ENCODE data around the gene KCNK1.

Gene KCNK1

DNA sequence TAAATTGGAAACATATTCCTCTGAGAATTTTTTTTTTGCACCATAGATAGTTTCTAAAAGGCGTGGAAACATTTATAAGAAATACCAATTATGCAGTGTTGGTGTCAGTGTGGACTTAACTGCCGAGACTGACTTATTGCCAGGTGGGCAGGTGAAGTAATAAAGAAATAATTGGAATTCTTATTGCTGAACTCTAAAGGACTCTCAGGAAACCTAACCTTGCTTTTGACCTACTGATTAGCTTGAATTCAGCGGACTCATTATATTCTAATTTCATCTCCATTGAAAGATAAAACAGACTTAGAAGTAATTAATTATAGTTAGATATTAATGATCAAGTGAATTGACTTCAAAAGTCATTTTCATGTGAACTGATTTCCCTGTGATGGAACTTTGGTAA lies 26.3 kb downstream of the KCNK1 start:
- DNase-seq, result no peak

DNA sequence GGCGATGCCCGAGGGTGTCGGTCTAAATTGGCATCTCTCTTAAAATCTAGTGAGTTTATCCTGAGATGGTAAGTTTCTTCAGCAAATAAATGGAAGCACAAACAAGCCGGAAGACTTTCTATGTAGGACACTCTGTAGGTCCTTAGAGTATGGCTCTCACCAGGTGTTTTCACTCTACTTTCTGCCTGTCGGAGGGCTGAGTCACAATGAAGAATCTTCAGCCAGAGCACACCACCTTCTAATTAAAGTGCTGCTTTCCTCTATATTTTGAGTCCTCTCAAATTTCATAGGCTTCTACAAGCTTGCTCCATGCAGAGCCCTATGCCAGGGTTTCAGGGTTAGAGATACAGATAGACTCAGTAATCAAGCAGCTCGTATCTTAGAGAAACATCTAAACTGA lies 27.1 kb downstream of the KCNK1 start:
- DNase-seq, result no peak

DNA sequence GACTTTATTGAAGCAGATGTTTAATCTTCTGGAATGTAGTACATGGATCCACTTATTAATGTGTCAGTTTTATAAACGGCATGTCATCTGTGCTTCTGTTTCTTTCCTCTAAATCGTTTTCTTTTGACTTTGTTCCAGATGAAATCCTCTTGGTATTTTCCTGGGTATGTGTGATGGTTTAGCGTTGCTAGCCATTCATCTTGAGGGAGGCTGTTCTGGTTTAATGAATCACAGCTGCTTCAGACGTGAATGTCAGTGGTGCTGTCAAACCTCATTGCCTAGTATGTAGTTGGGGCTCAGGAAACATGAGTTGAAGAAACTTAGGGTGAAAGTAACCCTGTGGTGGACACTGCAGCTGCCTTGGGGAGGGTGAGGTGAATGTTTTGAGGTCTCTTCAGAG lies 33.2 kb downstream of the KCNK1 start:
- DNase-seq, result no peak

DNA sequence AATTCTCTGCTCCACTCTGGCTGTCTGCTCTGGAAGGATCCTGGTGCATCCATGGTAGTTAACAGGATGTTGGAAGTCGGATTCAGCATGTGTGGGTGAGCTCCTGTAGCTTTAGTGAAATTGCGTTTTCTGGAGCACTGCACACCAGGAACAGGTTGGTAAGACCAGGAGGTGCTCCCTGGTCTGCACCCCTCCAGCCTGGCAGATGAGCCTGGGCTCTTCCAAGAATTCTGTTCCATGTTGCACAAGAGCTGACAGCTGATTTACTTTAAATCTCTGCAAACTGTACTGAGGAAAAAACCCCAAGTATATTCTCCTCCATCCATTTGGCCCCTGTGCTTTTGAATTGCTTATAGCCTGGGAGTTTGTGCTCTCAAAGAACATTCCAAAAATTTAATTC lies 33.7 kb downstream of the KCNK1 start:
- no peak for DNase-seq

DNA sequence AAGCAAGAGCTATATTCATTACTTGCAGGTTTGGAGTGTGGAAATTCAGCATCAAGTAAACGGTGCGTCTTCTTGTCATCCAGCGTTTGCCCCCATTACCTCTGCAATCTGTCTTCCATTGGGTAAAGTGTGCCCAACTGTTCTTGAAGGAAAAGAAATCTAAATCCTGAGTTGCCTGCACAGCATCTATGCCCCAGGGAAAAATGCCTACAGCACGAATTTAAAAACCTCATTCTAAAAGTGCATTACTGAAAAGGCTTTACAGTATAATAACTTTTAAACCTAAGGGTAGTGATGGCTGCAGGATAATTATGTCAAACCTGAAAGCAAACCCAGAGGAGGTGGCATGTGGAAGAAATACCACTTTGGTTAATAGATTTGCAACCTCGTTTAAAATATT lies 37.2 kb downstream of the KCNK1 start:
- no peak for DNase-seq

DNA sequence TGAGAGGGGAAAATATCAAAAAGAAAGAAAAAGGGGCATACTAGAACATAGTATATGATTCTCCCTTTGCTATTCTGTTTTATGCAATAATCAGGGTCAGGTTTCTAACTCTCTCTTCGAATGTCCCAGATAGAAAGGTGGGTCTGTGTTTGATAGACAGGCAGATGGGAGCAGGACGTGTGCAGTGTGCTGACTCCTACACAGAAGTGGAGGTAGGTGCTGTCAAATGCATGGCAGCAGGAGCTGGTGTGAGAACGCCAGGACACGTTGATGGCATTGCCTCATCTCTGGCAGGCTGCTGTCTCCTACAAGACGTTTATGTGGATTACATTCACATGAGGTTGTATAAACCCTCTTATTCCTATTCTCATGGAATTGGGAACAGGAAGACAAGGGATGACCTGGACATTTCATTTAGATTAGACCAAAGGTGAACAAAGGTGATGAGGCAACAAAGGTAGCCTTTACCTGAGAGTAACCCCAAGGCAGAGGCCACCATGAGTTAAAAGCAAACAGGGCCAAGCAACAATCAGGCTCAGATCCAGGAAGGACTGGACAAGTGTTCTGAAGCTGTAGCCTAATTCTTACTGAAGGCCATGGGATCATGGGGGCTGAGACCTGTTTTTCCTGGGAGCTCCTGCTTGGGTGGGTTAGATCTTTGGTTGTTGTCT lies 37.8 kb downstream of the KCNK1 start:
- DNase-seq, result no peak

DNA sequence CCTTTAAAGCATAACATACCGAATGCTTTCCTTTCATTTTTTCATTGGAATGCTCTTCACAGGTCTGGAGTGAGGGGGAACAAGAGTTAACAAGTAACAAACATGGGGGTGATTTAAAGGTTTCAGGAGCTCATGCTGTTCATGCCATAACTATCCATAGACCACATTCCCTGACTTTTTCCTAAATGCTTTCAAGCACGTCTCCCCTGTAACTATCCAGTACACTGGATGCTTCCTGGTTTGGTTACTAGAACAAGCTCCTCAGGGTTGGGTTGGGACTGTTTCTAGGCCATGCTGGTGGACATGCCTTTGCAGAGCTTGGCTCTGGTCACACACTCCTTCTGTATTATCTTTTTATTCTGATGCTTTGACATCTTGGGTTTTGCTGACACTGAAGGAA lies 38.6 kb downstream of the KCNK1 start:
- DNase-seq, result no peak

DNA sequence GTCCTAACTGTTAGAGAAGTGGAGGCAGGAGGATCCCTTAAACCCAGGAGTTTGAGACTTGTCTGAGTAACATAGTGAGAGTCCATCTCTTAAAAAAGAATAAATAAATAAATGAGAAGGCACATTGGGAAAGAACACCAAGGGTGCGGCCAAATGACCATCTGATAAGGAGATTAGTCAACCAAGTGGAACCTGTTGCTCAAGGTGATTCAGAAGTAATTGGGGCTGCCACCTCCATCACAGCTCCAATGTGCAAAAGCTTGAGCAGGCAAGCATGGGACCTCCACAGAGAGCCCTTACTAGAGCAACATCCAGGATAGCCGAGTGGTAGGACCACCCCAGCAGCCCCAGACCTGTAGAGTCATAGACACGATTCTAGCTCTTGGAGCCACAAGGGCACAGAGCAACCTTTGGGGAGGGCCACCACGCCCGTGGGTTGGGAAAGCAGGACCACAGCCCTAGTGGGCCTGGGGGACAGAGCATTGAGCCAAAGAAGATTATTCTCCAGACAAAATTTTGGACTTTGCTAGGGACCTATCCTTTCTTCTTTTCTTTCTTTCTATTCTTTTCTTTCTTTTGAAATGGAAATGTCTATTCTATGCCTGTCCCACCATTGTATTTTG lies 40.9 kb downstream of the KCNK1 start:
- no peak for DNase-seq

DNA sequence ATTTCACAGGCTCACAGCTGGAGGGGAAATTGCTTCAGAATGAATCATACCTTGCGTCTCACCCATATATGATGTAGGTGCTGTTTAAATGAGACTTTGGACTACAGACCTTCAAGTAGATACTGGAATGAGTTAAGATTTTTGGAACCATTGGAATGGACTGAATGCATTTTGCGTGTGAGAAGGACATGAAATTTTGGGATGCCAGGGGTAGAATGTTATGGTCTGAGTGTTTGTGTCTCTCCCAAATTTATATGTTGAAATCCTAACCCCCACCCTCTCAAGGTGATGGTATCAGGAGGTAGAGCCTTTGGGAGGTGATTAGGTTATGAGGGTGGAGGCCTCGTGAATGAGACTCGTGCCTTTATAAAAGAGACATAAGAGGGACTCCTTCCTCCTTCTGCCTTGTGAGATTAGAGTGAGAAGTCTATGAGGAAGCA lies 41.4 kb downstream of the KCNK1 start:
- DNase-seq, result no peak

DNA sequence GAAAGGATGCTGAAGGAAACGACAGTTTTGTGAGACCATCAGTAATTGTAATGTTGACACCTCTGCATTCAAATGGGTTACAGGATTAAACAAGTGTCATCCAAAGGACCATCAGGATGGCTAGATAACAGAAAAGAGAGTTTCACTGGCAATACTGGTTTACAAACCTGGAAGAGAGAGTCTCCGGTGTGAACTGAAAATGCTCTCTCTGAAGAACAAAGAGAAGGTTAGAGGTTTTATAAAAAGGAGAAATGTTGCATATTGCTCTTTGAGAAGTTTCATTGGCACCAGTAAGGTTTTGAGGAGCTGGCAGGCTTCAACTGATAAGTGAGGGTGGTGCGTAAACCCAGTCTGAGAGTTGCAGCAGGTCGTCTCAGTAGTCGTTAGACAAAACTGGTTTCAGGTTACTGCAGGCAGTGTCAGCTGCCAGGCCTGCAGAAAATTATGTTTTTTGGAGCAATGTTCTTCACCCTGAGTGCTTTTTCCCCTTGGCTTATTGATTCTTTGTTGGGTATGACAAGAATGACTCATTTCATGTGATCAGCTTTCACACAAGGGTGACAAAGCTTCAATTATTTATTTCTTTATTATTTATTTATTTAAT lies 42.2 kb downstream of the KCNK1 start:
- no peak for DNase-seq

DNA sequence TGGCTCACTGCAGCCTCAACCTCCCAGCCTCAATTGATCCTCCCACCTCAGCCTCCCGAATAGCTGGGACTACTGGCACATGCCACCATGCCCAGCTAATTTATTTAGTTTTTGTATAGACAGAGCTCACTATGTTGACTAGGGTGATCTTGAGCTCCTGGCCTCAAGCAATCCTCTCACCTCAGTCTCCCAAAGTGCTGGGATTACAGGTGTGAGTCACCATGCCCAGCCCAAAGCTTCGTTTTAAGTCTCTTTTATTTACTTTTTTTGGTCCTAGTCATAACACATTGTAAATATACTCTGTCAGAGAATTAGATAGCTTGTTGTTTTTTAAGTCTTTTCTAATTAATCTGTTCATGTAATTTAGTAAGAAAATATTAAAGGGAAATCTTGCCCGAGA lies 42.8 kb downstream of the KCNK1 start:
- DNase-seq, result no peak

DNA sequence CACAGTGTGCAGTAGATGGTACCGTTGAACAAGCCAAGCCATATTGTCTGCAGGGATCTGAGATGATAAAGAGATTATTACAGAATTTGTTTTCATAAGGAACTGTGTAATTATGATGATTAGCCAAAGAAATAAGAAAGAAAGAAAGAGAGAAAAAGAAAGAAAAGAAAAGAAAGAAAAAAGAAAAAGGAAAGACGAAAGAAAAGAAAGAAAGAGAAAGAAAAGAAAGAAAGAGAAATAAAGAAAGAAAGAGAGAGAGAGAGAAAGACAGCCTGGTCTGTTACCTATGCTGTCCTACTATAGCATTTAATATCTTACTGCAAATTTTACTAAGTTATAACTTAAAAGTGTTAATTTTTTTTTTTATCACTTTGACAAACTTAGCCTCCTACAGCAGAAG lies 43.6 kb downstream of the KCNK1 start:
- no peak for DNase-seq

DNA sequence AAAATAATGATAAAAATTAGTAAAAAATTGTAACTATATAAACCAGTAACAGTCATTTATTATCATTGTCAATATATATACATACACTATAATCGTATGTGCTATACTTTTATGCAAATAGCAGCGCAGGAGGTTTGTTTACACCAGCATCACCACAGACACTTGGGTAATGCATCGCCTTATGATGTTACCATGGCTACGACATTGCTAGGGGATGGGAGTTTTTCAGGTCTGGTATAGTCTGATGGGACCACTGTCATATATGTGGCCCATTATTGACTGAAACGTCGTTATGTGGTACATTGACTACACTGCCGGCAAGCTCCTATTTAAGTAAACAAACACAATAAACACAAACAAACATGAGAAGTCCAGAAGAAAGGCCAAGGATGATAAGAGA lies 45.6 kb downstream of the KCNK1 start:
- DNase-seq, result no peak

DNA sequence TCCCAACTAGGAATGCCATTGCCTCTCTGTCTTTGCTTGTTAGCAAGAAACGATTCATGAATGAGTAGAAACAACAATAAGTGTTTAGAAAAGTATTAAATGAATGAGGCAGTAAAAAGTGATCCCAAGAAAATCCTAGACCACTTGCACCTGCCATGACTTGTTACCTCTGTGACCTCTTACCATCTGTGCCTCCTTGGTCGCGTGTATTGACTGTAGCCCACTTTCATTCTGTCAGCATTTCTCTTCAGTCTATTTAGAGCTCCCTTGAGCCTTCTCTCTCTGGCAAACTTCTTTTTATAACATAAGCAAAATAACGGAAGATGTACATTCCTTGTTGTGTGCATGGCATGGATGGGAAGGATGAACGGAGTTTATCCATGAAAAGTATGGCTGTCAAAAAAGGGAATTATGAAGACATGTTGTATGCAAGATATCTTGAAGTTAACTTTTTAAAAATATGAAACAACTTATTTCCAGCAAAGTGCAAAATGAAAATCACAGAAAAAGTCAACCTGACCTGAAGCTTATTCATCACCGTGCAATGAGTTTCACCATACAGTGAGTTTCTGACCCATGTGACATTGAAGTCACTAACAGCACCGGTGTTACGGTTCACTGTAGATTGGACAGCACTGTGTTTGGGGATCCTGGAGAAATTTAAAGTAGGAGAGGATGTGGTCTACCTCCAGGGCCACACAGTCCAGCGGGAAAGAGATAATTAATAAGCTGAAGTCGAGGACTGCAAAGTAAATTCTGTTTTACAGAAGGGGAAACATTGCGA lies 47.7 kb downstream of the KCNK1 start:
- no peak for DNase-seq

DNA sequence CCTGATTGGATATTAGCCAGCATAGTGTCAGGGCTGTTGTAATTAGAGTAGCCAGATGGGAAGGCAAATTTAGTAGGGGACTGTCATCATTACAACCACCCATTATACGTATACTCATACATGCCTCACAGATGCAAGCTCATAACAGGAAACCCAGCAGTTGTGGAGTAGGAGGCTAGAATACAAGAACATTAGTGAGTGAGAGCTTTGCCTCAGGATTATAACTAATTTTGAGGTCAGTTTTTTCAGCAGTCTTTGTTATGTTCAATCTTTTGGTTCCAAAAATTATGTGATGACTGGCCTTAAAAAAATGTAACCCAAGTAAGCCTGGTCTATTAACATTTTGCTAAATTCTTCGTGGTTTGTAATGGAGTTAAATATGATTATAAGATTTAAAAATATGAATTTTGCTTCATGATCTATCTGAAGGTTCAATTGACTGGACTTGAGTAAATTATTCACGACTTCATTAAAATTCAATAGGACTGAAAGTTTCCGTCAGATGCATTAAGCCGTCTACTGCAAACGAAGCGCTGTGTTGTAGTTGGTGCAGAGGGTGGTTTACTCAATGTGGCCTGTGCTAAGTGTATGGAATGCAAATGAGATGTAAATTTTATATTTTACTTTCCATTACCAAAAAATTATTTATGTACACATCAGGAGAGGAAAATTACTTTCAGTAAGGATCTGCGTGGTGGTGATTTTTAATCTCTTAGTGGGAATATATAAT lies 48.8 kb downstream of the KCNK1 start:
- DNase-seq, result no peak

DNA sequence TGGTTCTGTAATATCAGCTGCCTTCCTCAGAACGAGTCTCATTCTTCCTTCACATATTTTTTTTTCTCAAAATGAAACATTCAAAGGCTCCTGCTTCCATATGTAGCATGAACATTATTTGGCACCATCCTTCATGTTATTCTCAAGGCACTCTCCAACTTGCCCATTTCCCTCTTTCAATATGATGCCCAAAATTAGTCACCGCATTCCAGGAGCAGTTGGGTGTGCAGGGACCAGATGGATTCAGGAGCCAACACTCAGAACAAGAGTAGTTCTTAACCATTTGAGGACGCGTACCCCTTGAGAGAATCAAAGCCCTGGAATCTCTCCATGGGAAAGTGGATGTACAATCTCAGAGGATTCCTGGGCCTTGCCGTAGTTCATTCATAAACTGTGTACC lies 50.3 kb downstream of the KCNK1 start:
- DNase-seq, result no peak

DNA sequence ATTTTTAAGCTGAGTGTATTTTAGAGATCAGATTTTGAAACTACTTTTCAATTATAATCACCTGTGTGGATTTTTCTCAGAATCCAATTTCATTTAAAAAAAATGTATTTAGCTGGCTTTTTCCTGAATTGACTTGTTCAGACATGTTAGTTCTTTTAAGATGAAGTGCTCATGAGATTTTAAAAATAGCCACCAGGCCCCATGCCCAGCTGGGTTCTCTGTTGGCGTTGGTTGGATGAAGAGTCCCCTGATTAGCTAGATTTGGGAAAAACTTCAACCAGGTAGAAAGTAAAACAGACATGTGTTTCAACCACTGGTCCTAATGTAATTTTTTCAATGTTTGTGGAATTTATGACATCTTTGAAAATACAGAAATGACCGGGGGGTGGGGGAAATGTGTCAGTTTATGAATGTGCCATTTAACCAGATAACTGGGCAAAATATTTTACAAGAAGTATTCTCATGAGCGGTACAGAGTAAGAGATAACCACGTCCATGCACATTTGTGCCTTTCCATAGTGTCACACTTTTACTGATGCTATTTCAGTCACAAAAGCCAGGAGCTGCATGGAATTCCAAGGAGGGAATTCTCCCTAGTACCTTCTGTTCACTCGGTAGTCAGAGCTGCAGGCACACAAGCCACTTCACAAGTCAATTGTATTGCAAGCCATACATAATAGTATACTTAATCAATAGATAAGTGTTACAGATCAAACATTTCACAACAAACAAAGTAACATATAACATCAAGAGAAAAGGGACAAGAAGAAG lies 51.1 kb downstream of the KCNK1 start:
- no peak for DNase-seq

DNA sequence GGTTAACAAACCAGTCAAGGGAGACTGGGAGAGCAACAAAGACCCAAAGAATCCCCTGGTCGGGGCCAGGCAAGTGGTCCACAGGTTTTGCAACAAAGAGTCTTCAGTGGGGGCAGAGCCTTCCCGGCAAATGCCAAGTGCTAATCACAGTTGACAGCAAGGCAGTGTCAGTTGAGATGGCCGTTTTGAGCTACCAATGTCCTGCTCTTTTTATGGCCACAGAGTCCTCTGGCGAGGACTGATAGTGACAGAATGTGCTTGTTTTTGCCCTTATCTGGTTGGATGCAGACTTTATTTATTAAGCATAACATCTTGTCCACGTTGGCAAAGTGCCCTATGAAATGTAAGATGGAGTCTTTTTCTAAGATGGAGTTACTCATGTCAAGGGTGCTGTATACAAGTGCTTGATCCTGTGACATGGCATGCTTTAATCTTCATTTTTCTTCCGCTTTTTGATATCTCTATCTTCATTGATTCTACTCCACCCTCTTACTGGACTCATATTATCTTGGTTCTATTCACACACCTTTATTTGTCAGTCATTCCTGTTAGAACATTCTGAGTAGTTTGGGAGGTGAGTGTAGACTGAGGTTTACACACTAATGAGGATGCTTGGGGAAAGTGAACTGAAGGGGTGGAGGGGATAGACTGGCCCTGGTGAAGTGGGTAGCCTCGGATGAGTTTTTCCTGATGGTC lies 51.8 kb downstream of the KCNK1 start:
- DNase-seq, result no peak

DNA sequence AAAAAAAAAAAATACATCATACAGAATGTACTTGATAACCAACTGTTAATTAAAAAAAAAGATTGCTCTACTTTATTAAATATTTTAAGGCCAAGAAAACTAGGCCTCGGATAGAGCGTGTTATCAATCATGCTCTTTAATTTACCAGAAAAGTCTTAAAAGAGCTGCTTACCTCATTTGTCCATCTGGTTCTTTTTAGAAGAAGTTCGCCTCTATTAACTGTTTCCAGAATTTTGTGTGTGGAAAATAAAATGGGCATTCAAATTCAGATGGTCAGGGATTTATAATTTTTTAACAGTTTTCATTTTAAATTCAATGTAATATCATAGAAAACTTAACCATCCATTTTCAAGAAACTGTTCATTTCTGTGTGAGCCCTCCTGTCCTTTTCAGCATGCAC lies 53.8 kb downstream of the KCNK1 start:
- DNase-seq, result no peak

DNA sequence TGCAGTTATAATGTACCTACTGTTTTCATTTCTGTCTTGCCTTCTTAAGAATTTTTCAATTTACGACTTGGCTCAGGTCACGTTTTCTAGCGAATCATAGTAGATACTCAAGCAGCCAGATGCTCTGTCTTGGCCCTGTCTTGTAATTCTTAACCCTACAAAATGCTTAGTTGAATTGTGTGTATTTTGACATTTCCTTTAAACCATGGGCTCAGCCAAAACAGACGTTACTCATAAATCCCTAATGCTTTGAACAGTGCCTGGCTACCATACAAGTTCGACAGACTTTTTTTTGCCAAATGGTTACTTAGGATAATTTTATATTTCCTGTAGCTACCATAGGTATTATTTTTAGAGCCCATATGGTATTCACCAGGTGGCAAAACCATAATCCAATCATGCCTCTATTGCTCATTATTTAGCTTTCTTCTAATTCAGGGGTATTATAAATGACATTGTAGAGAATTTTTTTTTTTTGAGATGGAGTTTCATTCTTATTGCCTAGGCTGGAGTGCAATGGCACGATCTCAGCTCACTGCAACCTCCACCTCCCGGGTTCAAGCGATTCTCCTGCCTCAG lies 54.3 kb downstream of the KCNK1 start:
- no peak for DNase-seq

DNA sequence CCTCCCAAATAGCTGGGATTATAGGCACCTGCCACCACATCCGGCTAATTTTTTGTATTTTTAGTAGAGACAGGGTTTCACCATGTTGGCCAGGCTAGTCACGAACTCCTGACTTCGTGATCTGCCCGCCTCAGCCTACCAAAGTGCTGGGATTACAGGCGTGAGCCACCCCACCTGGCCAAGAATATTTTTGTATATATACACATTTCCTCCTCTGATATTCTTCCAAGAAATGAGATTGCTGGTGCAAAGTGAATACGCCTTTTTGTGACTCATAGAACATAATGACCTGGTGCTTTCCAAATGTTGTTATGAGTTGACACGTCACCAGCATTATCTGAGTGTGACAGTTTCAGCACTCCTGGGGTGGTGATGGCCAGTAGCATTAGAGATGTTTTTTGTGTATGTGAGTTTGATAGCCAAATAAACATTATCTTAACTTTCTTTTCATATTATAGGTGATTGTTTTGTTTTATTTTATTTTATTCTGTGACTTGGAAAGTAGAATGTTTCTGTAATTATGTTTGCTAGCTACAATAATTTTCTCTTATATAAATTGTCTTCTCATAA lies 54.9 kb downstream of the KCNK1 start:
- no peak for DNase-seq
